HCT116 (cell line): Measurements from ENCODE around the gene LETMD1. TPM values are rescaled to one million over a fixed set of nuclear protein-coding genes. Genes with fewer than 3 reads are reported as not detected.

Experiments
- ATAC-seq: fragments of 200-7000 bp; cut with Tn5 transposase; 2 replicates; pipeline ENCODE4 v1.9.1; 2020; ENCODE audit warnings: mild to moderate bottlenecking, moderate library complexity
- BruUV-seq: library from RNA; stranded (reverse); fragments of 400-500 nt; replicated peaks from 2 replicates; lab custom pipeline; 2021; lab: Mats Ljungman, UMichigan
- CTCF ChIA-PET: fragments of 300-600 bp; sonication (Branson Sonifier 250); formaldehyde crosslinking; loops from one replicate; lab custom pipeline; 2021; ENCODE audit warnings: antibody characterized with exemption; lab: Charles Lee
- POLR2A ChIA-PET: fragments of 300-600, 350-600 bp; sonication (Branson Sonifier 250); formaldehyde crosslinking; loops from one replicate; lab custom pipeline; 2021; ENCODE audit warnings: antibody characterized with exemption; lab: Charles Lee
- RAD21 ChIA-PET, 2 experiments: fragments of 300-600 bp; sonication (Branson Sonifier 250); formaldehyde crosslinking; loops; one replicate each; lab custom pipeline; 2023; ENCODE audit warnings: low total read pairs in 2 of 2; ENCODE audit not compliant: uncharacterized antibody in 2 of 2, unreplicated experiment in 2 of 2, low non-redundant PET in 1 of 2; lab: Charles Lee
- DNase-seq: peaks from one replicate; pipeline ENCODE4 v3.0.0-alpha.2; 2010; ENCODE audit warnings: low read depth, low spot score
- H2AFZ ChIP-seq: fragments of 200-600 bp; shearing (Covaris generic), sonication (generic); 2 replicates; pipeline ENCODE4 v1.6.1; 2017; ENCODE audit warnings: low read depth, mixed run types, mixed read lengths, antibody characterized with exemption, low read length; ENCODE audit not compliant: poor library complexity, severe bottlenecking
- H3K27ac ChIP-seq: 2 replicates; pipeline ENCODE4 v1.5.1; 2012; ENCODE audit warnings: low read depth, low read length
- H3K27me3 ChIP-seq: fragments of 200-600 bp; sonication (generic); 2 replicates; pipeline ENCODE4 v1.6.1; 2016; ENCODE audit warnings: mixed run types, low read length, mixed read lengths; ENCODE audit not compliant: insufficient read depth
- H3K36me3 ChIP-seq, 2 experiments: fragments of 200-500 bp in 1 of 2; fragments of 200-600 bp in 1 of 2; sonication (Bioruptor generic) in 1 of 2; sonication (generic) in 1 of 2; 2 replicates each; pipeline versions ENCODE4 v1.5.1 to v1.6.1; 2014 to 2016; ENCODE audit warnings: low read length in 2 of 2, inconsistent platforms in 1 of 2, mixed read lengths in 1 of 2, mixed run types in 1 of 2; ENCODE audit not compliant: insufficient read depth in 2 of 2, control insufficient read depth in 1 of 2
- H3K4me1 ChIP-seq, 2 experiments: fragments of 200-600 bp in 1 of 2; sonication (generic) in 1 of 2; 2 replicates each; pipeline versions ENCODE4 v1.5.1 to v1.6.1; 2012 to 2017; ENCODE audit warnings: low read length in 2 of 2, inconsistent platforms in 1 of 2, mild to moderate bottlenecking in 1 of 2, mixed read lengths in 1 of 2, mixed run types in 1 of 2, moderate library complexity in 1 of 2; ENCODE audit not compliant: insufficient read depth in 2 of 2, control insufficient read depth in 1 of 2
- H3K4me2 ChIP-seq: fragments of 200-600 bp; sonication (generic); 2 replicates; pipeline ENCODE4 v1.6.1; 2017; ENCODE audit warnings: mixed run types, low read length, mixed read lengths
- H3K4me3 ChIP-seq, 2 experiments: fragments of 200-600 bp in 1 of 2; sonication (generic) in 1 of 2; replicated peaks in 1 of 2; 2 replicates each; pipeline ENCODE4 v1.5.1; 2011 to 2016; ENCODE audit warnings: low read length in 2 of 2, control low read depth in 1 of 2, low read depth in 1 of 2, mild to moderate bottlenecking in 1 of 2, mixed read lengths in 1 of 2, mixed run types in 1 of 2
- H3K79me2 ChIP-seq: fragments of 200-600 bp; sonication (generic); 2 replicates; pipeline ENCODE4 v1.6.1; 2017; ENCODE audit warnings: mild to moderate bottlenecking, mixed run types, low read length, moderate library complexity, mixed read lengths; ENCODE audit not compliant: insufficient read depth
- H3K9ac ChIP-seq: fragments of 200-600 bp; sonication (generic); 2 replicates; pipeline ENCODE4 v1.6.1; 2016; ENCODE audit warnings: low read length, mixed read lengths
- H3K9me2 ChIP-seq: fragments of 200-600 bp; sonication (generic), shearing (Covaris generic); 2 replicates; pipeline ENCODE4 v1.6.1; 2017; ENCODE audit warnings: mixed run types, mild to moderate bottlenecking, moderate library complexity; ENCODE audit not compliant: insufficient read depth
- H3K9me3 ChIP-seq, 2 experiments: fragments of 200-500 bp in 1 of 2; fragments of 200-600 bp in 1 of 2; sonication (Bioruptor generic) in 1 of 2; sonication (generic) in 1 of 2; 2 replicates each; pipeline ENCODE4 v1.6.1; 2014 to 2017; ENCODE audit warnings: low read length in 2 of 2, mixed read lengths in 2 of 2, inconsistent platforms in 1 of 2, low read depth in 1 of 2, mild to moderate bottlenecking in 1 of 2, mixed run types in 1 of 2, moderate library complexity in 1 of 2; ENCODE audit not compliant: control insufficient read depth in 1 of 2, insufficient read depth in 1 of 2
- H4K20me1 ChIP-seq: fragments of 200-600 bp; sonication (generic), shearing (Covaris generic); 2 replicates; pipeline ENCODE4 v1.6.1; 2017; ENCODE audit warnings: mixed run types, mild to moderate bottlenecking, moderate library complexity; ENCODE audit not compliant: insufficient read depth
- CEBPB ChIP-seq: IDR thresholded peaks from 2 replicates; pipeline ENCODE4 v1.6.1; 2012; ENCODE audit warnings: low read depth
- EGR1 ChIP-seq: IDR thresholded peaks from 2 replicates; pipeline ENCODE4 v1.6.1; 2012; ENCODE audit warnings: low read depth
- ELF1 ChIP-seq: IDR thresholded peaks from 2 replicates; pipeline ENCODE4 v1.6.1; 2012; ENCODE audit warnings: low read depth, borderline replicate concordance
- EZH2 ChIP-seq: fragments of 200-600 bp; sonication (generic); IDR thresholded peaks from 2 replicates; pipeline ENCODE4 v1.6.1; 2017; ENCODE audit warnings: antibody characterized with exemption, mixed run types
- EZH2phosphoT487 ChIP-seq: fragments of 200-600 bp; IDR thresholded peaks from 2 replicates; pipeline ENCODE4 v1.6.1; 2018; ENCODE audit warnings: antibody characterized with exemption, borderline replicate concordance
- FOSL1 ChIP-seq: IDR thresholded peaks from 2 replicates; pipeline ENCODE4 v1.6.1; 2012; ENCODE audit warnings: low read depth
- POLR2A ChIP-seq: IDR thresholded peaks from 2 replicates; pipeline ENCODE4 v1.7.0; 2011; ENCODE audit warnings: borderline replicate concordance; ENCODE audit not compliant: insufficient read depth, insufficient read length; ENCODE audit errors: extremely low read depth
- POLR2AphosphoS5 ChIP-seq: IDR thresholded peaks from 2 replicates; pipeline ENCODE4 v1.6.1; 2011; ENCODE audit warnings: mild to moderate bottlenecking, low read depth, low read length, moderate library complexity
- SIN3A ChIP-seq: IDR thresholded peaks from 2 replicates; pipeline ENCODE4 v1.6.1; 2012; ENCODE audit warnings: low read depth
- SP1 ChIP-seq: IDR thresholded peaks from 2 replicates; pipeline ENCODE4 v1.6.1; 2012; ENCODE audit warnings: low read depth
- TCF7L2 ChIP-seq: IDR thresholded peaks from 2 replicates; pipeline ENCODE4 v1.7.0; 2011; ENCODE audit warnings: borderline replicate concordance, inconsistent platforms; ENCODE audit not compliant: insufficient read depth, insufficient read length; ENCODE audit errors: extremely low read depth
- ZFX ChIP-seq: fragments of 450-650 bp; IDR thresholded peaks from 2 replicates; pipeline ENCODE4 v1.6.1; 2017
- ZNF274 ChIP-seq: fragments of 200-500 bp; sonication (Bioruptor generic); IDR thresholded peaks from 2 replicates; pipeline ENCODE4 v1.6.1; 2014; ENCODE audit warnings: mild to moderate bottlenecking, low read depth, low read length, inconsistent platforms
- intact Hi-C: fragments of 100-400 bp; cut with micrococcal nuclease; formaldehyde crosslinking; loops from 2 replicates; pipeline ENCODE4 v1.10.0; 2022
- total RNA-seq: library from RNA; stranded (reverse); gene quantifications from one replicate; pipeline ENCODE4 v1.2.1, GENCODE V29; 2021; ENCODE audit not compliant: unreplicated experiment
- TF ChIP-seq, protein P1 (sequence below), 3 experiments: fragments of 200-600 bp in 1 of 3; sonication (generic) in 1 of 3; IDR thresholded peaks in 2 of 3; conservative IDR thresholded peaks in 1 of 3; 2 replicates each; pipeline ENCODE4 v1.5.1; 2012 to 2017; ENCODE audit warnings: low read depth in 2 of 3, low read length in 2 of 3, antibody characterized with exemption in 1 of 3, borderline replicate concordance in 1 of 3, control low read depth in 1 of 3, mild to moderate bottlenecking in 1 of 3, mixed read lengths in 1 of 3, mixed run types in 1 of 3, moderate library complexity in 1 of 3; ENCODE audit not compliant: insufficient read depth in 1 of 3
- TF ChIP-seq, protein P2 (sequence below): IDR thresholded peaks from 2 replicates; pipeline ENCODE4 v1.6.1; 2012
- TF ChIP-seq, protein P3 (sequence below): IDR thresholded peaks from 2 replicates; pipeline ENCODE4 v1.6.1; 2012; ENCODE audit warnings: low read depth
- TF ChIP-seq, protein P4 (sequence below): IDR thresholded peaks from 2 replicates; pipeline ENCODE4 v1.6.1; 2011; ENCODE audit warnings: mild to moderate bottlenecking, low read length, moderate library complexity; ENCODE audit not compliant: insufficient replicate concordance; ENCODE audit errors: extremely low read depth
- TF ChIP-seq, protein P5 (sequence below): IDR thresholded peaks from 2 replicates; pipeline ENCODE4 v1.6.1; 2012

Gene LETMD1
- total RNA-seq, 1 experiment from 2014 or later, result 70.8 TPM

DNA sequence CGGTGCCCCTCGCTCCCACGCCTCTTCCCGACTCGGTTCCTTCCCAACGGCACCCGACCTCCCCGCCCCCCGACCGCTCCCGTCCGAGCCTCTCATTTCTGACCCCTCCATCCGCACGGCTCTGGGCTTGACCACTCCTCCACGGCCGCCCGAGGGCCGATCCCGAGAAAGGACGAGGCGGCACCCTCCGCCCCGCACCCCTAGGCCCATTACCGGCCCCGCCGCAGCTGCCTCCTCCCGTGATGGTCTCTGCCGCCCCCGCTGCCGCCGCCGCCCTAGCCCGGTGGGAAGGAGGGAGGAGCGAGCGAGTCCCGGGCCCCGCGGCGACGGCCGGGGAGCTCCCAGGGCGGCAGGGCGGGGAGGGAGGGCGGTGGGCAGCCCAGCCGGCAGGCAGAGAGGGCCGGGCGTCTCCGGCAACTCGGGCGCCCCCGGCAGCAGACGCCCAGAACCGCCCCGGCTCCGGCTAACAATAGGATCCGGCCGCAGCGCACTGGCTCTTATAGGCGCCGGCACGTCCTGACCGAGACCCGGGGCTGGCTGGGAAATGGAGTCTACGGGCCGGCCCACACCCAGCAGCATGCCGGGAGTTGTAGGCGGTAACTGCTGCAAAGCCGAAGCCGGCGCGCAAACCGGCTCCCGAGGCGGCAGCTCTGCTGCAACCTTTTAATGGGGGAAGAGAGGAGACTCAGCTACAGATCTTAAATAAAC lies 35.2 kb downstream of the LETMD1 start, which contains the start of gene CSRNP2:
CSRNP2 (minus strand) TSS at position 471 of the 708 bp plus-strand sequence. CDS start 7,035 bp downstream, outside the sequence.
- H3K4me1 ChIP-seq, result peaks cover 5 to 13% of the 10 kb centered on the region in 2 experiments; a peak in 3 of 4 replicates
- RAD21 ChIA-PET, result no interaction called here
- peak within 1 kb of the TSS; percentile 92 for H3K9ac ChIP-seq
- peak within 1 kb of the TSS; percentile 85 to 96 for H3K4me3 ChIP-seq
- peak; percentile 83 for DNase-seq
- H3K9me2 ChIP-seq, result no peaks in the 10 kb centered on the region
- peak; percentile 100 for ATAC-seq
- CTCF ChIA-PET, result interaction anchor here (1.2 kb wide), 1 partner anchor 155 kb away, joined by 3 read pairs; the partner anchor contains the start of gene DAZAP2
- H3K79me2 ChIP-seq, result peaks cover 13% of the 10 kb centered on the region; the same call in 1 of the 2 replicates
- H2AFZ ChIP-seq, result peak within 1 kb of the TSS; percentile 82
- intact Hi-C loops, result loop anchor here (10.0 kb wide), 1 partner anchor 132 kb away; the partner anchor contains the start of gene POU6F1
- H3K27me3 ChIP-seq, result no peaks in the 10 kb centered on the region
- peak within 1 kb of the TSS; percentile 63 for H3K27ac ChIP-seq
- H3K9me3 ChIP-seq, result no peaks in the 10 kb centered on the region
- peak within 1 kb of the TSS; percentile 88 for H3K4me2 ChIP-seq
- no peaks in the 10 kb centered on the region for H3K36me3 ChIP-seq
- no TSS peak for BruUV-seq
- POLR2A ChIA-PET, result interaction anchor here (0.6 to 1.9 kb wide), 14 partner anchors 9 to 998 kb away, joined by 3 to 10 read pairs (median 3); partner anchors contain the start of genes DAZAP2 and POU6F1
- H4K20me1 ChIP-seq, result no peaks in the 10 kb centered on the region
- TF ChIP-seq SIN3A (peak; percentile 72), POLR2AphosphoS5 (peak; percentile 100), EZH2phosphoT487 (no peak), FOSL1 (no peak), CEBPB (no peak), SP1 (peak; percentile 47; the same call in 1 of the 2 replicates), EZH2 (no peak), TCF7L2 (peak; percentile 36), ZNF274 (no peak), ZFX (peak; percentile 84), ELF1 (no peak; the same call in 1 of the 2 replicates), POLR2A (peak; percentile 99), EGR1 (peak; percentile 70)
- TF ChIP-seq, protein P1, sequence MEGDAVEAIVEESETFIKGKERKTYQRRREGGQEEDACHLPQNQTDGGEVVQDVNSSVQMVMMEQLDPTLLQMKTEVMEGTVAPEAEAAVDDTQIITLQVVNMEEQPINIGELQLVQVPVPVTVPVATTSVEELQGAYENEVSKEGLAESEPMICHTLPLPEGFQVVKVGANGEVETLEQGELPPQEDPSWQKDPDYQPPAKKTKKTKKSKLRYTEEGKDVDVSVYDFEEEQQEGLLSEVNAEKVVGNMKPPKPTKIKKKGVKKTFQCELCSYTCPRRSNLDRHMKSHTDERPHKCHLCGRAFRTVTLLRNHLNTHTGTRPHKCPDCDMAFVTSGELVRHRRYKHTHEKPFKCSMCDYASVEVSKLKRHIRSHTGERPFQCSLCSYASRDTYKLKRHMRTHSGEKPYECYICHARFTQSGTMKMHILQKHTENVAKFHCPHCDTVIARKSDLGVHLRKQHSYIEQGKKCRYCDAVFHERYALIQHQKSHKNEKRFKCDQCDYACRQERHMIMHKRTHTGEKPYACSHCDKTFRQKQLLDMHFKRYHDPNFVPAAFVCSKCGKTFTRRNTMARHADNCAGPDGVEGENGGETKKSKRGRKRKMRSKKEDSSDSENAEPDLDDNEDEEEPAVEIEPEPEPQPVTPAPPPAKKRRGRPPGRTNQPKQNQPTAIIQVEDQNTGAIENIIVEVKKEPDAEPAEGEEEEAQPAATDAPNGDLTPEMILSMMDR (IDR thresholded peaks at IDR 0.05 in 2 of 3, conservative IDR thresholded peaks at IDR 0.05 in 1 of 3; ENCODE audit: borderline replicate concordance in 1 of 3, insufficient read depth in 1 of 3, low read depth in 2 of 3, low read length in 2 of 3), result no peak
- TF ChIP-seq, protein P2, sequence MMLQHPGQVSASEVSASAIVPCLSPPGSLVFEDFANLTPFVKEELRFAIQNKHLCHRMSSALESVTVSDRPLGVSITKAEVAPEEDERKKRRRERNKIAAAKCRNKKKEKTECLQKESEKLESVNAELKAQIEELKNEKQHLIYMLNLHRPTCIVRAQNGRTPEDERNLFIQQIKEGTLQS, result no peak
- TF ChIP-seq, protein P3, sequence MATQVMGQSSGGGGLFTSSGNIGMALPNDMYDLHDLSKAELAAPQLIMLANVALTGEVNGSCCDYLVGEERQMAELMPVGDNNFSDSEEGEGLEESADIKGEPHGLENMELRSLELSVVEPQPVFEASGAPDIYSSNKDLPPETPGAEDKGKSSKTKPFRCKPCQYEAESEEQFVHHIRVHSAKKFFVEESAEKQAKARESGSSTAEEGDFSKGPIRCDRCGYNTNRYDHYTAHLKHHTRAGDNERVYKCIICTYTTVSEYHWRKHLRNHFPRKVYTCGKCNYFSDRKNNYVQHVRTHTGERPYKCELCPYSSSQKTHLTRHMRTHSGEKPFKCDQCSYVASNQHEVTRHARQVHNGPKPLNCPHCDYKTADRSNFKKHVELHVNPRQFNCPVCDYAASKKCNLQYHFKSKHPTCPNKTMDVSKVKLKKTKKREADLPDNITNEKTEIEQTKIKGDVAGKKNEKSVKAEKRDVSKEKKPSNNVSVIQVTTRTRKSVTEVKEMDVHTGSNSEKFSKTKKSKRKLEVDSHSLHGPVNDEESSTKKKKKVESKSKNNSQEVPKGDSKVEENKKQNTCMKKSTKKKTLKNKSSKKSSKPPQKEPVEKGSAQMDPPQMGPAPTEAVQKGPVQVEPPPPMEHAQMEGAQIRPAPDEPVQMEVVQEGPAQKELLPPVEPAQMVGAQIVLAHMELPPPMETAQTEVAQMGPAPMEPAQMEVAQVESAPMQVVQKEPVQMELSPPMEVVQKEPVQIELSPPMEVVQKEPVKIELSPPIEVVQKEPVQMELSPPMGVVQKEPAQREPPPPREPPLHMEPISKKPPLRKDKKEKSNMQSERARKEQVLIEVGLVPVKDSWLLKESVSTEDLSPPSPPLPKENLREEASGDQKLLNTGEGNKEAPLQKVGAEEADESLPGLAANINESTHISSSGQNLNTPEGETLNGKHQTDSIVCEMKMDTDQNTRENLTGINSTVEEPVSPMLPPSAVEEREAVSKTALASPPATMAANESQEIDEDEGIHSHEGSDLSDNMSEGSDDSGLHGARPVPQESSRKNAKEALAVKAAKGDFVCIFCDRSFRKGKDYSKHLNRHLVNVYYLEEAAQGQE, result no peak
- TF ChIP-seq, protein P4, sequence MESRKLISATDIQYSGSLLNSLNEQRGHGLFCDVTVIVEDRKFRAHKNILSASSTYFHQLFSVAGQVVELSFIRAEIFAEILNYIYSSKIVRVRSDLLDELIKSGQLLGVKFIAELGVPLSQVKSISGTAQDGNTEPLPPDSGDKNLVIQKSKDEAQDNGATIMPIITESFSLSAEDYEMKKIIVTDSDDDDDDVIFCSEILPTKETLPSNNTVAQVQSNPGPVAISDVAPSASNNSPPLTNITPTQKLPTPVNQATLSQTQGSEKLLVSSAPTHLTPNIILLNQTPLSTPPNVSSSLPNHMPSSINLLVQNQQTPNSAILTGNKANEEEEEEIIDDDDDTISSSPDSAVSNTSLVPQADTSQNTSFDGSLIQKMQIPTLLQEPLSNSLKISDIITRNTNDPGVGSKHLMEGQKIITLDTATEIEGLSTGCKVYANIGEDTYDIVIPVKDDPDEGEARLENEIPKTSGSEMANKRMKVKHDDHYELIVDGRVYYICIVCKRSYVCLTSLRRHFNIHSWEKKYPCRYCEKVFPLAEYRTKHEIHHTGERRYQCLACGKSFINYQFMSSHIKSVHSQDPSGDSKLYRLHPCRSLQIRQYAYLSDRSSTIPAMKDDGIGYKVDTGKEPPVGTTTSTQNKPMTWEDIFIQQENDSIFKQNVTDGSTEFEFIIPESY, result peak; percentile 29
- TF ChIP-seq, protein P5, sequence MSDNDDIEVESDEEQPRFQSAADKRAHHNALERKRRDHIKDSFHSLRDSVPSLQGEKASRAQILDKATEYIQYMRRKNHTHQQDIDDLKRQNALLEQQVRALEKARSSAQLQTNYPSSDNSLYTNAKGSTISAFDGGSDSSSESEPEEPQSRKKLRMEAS, result peak; percentile 62; the same call in 1 of the 2 replicates
